SK-N-DZ (cell line): ENCODE data around the gene RAPSN. TPM values are rescaled to one million over a fixed set of nuclear protein-coding genes. Genes with fewer than 3 reads are reported as not detected.
A peak's percentile ranks its signal among the peaks of the same experiment; 100 is the strongest.

ENCODE experiments used
- DNase-seq: peaks from one replicate; pipeline ENCODE4 v3.0.0-alpha.2; 2015; ENCODE audit warnings: low spot score
- polyA plus RNA-seq, 2 experiments: library from polyadenylated mRNA; depleted of rRNA; stranded (reverse); fragments of >200 nt; gene quantifications; 2 replicates each; pipeline ENCODE4 v1.2.3, GENCODE V29; 2014

RAPSN gene
- 0.28 and 1.2 TPM in 2 replicates for polyA plus RNA-seq (2014; cell fraction: cytosol; rRNA removed)
- 0.31 TPM in 1 of 2 replicates, not detected in the other for polyA plus RNA-seq (2014; cell fraction: nucleus; rRNA removed)

GRCh38 chr11:47448566-47449427, at the start of gene RAPSN:
TSS of gene RAPSN (minus strand) at chr11:47449136. CDS start at chr11:47448964, 172 bp downstream.
- DNase-seq: no peak

GRCh38 chr11:47498149-47498548, 49.2 kb upstream of the RAPSN start:
- DNase-seq: no peak

GRCh38 chr11:47496808-47497207, 47.9 kb upstream of the RAPSN start:
- DNase-seq: no peak

GRCh38 chr11:47495856-47496217, 46.9 kb upstream of the RAPSN start:
- no peak for DNase-seq

GRCh38 chr11:47495011-47495855, 46.3 kb upstream of the RAPSN start:
- no peak for DNase-seq

- DNase-seq: no peak
Observed at GRCh38 chr11:47489395-47489755, 40.4 kb upstream of the RAPSN start.

GRCh38 chr11:47488674-47489394, 39.9 kb upstream of the RAPSN start:
- no peak for DNase-seq

GRCh38 chr11:47488111-47488510, 39.2 kb upstream of the RAPSN start:
- DNase-seq: peak; percentile 20

GRCh38 chr11:47487421-47487820, 38.5 kb upstream of the RAPSN start:
- peak; percentile 80 for DNase-seq

GRCh38 chr11:47485107-47485506, 36.2 kb upstream of the RAPSN start:
- DNase-seq: no peak

- no peak for DNase-seq
Observed at GRCh38 chr11:47483457-47483856, 34.5 kb upstream of the RAPSN start.

- DNase-seq: no peak
Observed at GRCh38 chr11:47480762-47481161, 31.8 kb upstream of the RAPSN start.

GRCh38 chr11:47478651-47479329, 29.9 kb upstream of the RAPSN start:
- no peak for DNase-seq

- DNase-seq: no peak
Observed at GRCh38 chr11:47477753-47478152, 28.8 kb upstream of the RAPSN start.

GRCh38 chr11:47477323-47477722, 28.4 kb upstream of the RAPSN start:
- DNase-seq: no peak

- DNase-seq: no peak
Observed at GRCh38 chr11:47470671-47471070, 21.7 kb upstream of the RAPSN start.

GRCh38 chr11:47469361-47470179, 20.6 kb upstream of the RAPSN start:
- no peak for DNase-seq

- no peak for DNase-seq
Observed at GRCh38 chr11:47468598-47469214, 19.8 kb upstream of the RAPSN start.

GRCh38 chr11:47467357-47467756, 18.4 kb upstream of the RAPSN start:
- no peak for DNase-seq

- no peak for DNase-seq
Observed at GRCh38 chr11:47466701-47467250, 17.8 kb upstream of the RAPSN start.
